Prostate gland (tissue), 2 donors: ENCODE data around the gene NUDT5. TPM values are rescaled to one million over a fixed set of nuclear protein-coding genes. Genes with fewer than 3 reads are reported as not detected.

Experiments
- DNase-seq: peaks from one replicate; pipeline ENCODE4 v3.0.0-alpha.2; 2019; ENCODE audit warnings: low spot score
- H3K27ac ChIP-seq, 2 donors: fragments of 200-600 bp; sonication (generic); 2 replicates each; pipeline ENCODE4 v1.5.1; 2017 to 2019
- H3K27me3 ChIP-seq: fragments of 200-600 bp; sonication (generic); replicated peaks from 2 replicates; pipeline ENCODE4 v1.5.1; 2019; ENCODE audit not compliant: insufficient read depth
- H3K36me3 ChIP-seq, 2 donors: fragments of 200-600 bp; sonication (generic); 1 replicate in 1 of 2; 2 replicates in 1 of 2; pipeline versions ENCODE4 v1.5.1 to v1.8.1; 2017 to 2019
- H3K4me1 ChIP-seq: fragments of 200-600 bp; sonication (generic); replicated peaks from 2 replicates; pipeline ENCODE4 v1.5.1; 2019
- H3K4me3 ChIP-seq, 2 donors: fragments of 200-600 bp; sonication (generic); 2 replicates each; pipeline ENCODE4 v1.5.1; 2017 to 2019
- H3K9me3 ChIP-seq: fragments of 200-600 bp; sonication (generic); 2 replicates; pipeline ENCODE4 v1.5.1; 2017
- CTCF ChIP-seq, 4 experiments: fragments of 200-600 bp in 2 of 4; fragments of 450-650 bp in 2 of 4; sonication (generic) in 2 of 4; IDR thresholded peaks; 1 replicate in 3 of 4; 2 replicates in 1 of 4; pipeline ENCODE4 v1.5.1; 2016 to 2019; ENCODE audit warnings: antibody characterized with exemption in 4 of 4, mild to moderate bottlenecking in 2 of 4, moderate library complexity in 2 of 4
- POLR2A ChIP-seq: fragments of 450-650 bp; IDR thresholded peaks from one replicate; pipeline ENCODE4 v1.6.1; 2016; ENCODE audit warnings: antibody characterized with exemption, mild to moderate bottlenecking
- POLR2AphosphoS5 ChIP-seq: sonication (generic); formaldehyde crosslinking; IDR thresholded peaks from one replicate; pipeline ENCODE4 v1.6.1; 2017; ENCODE audit warnings: antibody characterized with exemption
- WGBS: methylation state at CpG from one replicate; pipeline ENCODE4 v1.1.5; 2018; 5-methylcytosine and 5-hydroxymethylcytosine counted together
- intact Hi-C: fragments of 100-400 bp; cut with DNase I; formaldehyde crosslinking; loops from one replicate; pipeline ENCODE4 v1.14.2; 2022
- total RNA-seq, 2 donors: library from RNA; depleted of rRNA; stranded (reverse); fragments of >200 nt; gene quantifications; one replicate each; pipeline ENCODE4 v1.1.0, GENCODE V29; 2016

NUDT5 gene
- total RNA-seq, 2 donors from 2014 or later, result 32.6 to 35.8 TPM

DNA sequence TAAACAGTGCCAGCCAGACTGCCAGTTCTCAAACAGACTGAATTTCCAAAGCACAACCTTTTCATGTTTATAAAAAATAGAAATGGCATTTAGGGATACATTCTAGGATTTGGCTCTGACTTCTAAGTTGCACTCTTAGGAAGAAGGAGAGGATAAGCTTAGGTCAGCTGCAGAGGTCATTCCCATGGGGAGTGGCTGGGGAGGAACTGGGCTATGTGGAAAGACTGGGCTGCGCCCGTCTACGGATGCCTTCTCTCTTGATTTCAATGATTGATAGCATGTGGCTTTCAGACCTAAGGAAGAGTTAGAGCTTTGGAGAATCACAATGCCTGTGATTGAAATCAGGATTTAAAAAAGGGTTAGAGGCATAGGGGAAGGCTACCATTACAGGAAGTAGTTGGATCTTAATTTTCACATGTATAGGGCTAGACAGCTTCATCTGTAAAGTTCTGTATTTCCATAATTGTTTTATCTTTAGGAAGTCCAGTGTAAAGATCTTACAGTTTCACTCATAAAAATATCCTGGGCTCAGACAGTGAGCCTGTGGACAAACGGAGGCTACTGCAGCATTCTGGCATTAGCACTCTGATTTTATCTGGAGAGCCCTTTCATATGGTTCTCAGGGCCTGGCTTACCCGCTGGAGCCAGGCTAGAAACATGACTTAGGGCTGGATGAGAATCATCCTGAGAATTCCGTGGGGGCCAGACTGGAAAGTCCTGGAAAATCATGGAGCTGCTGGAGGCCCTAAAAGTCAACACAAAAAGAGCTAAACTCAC, 29.5 kb downstream of the NUDT5 start:
- TF ChIP-seq CTCF (IDR thresholded peaks at IDR 0.05), result no peak
- TF ChIP-seq POLR2A, result no peak
- no peak for TF ChIP-seq POLR2AphosphoS5
- WGBS, result 69% methylated on average over 6 of the region's 6 CpGs
- H3K4me1 ChIP-seq, result no peaks in the 10 kb centered on the region
- H3K9me3 ChIP-seq, result no peaks in the 10 kb centered on the region
- peaks cover 0 to 5% of the 10 kb centered on the region in 2 donors for H3K36me3 ChIP-seq
- no peak for DNase-seq
- H3K27ac ChIP-seq, result no peak overlapping the region
- H3K4me3 ChIP-seq, result no peak overlapping the region
- no peaks in the 10 kb centered on the region for H3K27me3 ChIP-seq
- intact Hi-C loops, result no loop called here

DNA sequence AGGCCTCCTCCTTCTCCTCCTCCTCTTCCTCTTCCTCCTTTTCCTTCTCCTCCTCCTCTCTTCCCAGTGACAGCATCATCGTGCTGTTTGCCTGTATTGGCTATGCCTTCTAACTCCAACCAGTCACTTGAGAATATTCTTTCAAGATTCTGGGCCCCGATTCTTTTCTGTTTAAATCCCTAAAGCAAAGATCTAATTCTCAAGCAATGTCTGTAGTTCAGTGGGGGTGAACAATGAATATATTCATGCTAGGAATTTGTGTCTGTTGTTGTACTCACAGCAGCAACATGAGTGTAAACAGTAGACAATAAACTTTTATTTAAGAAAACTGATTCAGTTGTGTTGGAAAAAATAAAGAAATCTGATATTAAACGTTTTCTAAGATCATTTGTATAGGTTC, 30.7 kb downstream of the NUDT5 start:
- no peaks in the 10 kb centered on the region for H3K9me3 ChIP-seq
- no peak overlapping the region for H3K27ac ChIP-seq
- H3K4me3 ChIP-seq, result no peak overlapping the region
- peaks cover 0 to under 1% of the 10 kb centered on the region in 2 donors for H3K36me3 ChIP-seq
- intact Hi-C loops, result no loop called here
- DNase-seq, result no peak
- TF ChIP-seq CTCF (IDR thresholded peaks at IDR 0.05) (no peak), POLR2AphosphoS5 (no peak), POLR2A (no peak)
- WGBS, result 80% methylated on average over 3 of the region's 3 CpGs
- H3K4me1 ChIP-seq, result no peaks in the 10 kb centered on the region
- H3K27me3 ChIP-seq, result no peaks in the 10 kb centered on the region

DNA sequence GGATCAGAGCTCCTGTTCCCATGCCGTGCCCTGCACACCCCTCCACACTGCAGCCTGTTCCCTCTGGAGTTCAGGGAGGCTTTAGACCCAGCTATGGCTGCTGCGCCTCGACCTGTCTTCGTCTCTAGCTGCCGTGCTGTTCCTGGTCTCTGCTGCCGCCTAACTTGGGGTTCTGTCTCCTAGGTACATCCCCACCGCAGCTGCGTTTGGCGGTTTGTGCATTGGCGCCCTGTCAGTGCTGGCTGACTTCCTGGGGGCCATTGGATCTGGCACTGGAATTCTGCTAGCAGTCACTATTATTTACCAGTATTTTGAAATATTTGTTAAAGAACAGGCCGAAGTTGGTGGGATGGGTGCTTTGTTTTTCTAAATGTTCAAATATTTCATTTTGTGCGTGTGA, 31.6 kb downstream of the NUDT5 start:
- DNase-seq, result no peak
- TF ChIP-seq POLR2A (no peak), POLR2AphosphoS5 (no peak), CTCF (IDR thresholded peaks at IDR 0.05) (no peak)
- no peak overlapping the region for H3K4me3 ChIP-seq
- WGBS, result 91% methylated on average over 12 of the region's 12 CpGs
- no peaks in the 10 kb centered on the region for H3K36me3 ChIP-seq
- intact Hi-C loops, result no loop called here
- H3K27ac ChIP-seq, result no peak overlapping the region
- H3K27me3 ChIP-seq, result no peaks in the 10 kb centered on the region
- no peaks in the 10 kb centered on the region for H3K9me3 ChIP-seq
- no peaks in the 10 kb centered on the region for H3K4me1 ChIP-seq

- H3K4me1 ChIP-seq, result no peaks in the 10 kb centered on the region
- intact Hi-C loops, result no loop called here
- no peaks in the 10 kb centered on the region for H3K9me3 ChIP-seq
- H3K36me3 ChIP-seq, result no peaks in the 10 kb centered on the region
- no peak overlapping the region for H3K27ac ChIP-seq
- WGBS, result 97% methylated on average over 6 of the region's 6 CpGs
- H3K27me3 ChIP-seq, result no peaks in the 10 kb centered on the region
- TF ChIP-seq POLR2AphosphoS5 (no peak), POLR2A (no peak), CTCF (IDR thresholded peaks at IDR 0.05) (no peak)
- no peak for DNase-seq
- no peak overlapping the region for H3K4me3 ChIP-seq
Measured at GRCh38 chr10:12162927-12163326, 32.8 kb downstream of the NUDT5 start.

DNA sequence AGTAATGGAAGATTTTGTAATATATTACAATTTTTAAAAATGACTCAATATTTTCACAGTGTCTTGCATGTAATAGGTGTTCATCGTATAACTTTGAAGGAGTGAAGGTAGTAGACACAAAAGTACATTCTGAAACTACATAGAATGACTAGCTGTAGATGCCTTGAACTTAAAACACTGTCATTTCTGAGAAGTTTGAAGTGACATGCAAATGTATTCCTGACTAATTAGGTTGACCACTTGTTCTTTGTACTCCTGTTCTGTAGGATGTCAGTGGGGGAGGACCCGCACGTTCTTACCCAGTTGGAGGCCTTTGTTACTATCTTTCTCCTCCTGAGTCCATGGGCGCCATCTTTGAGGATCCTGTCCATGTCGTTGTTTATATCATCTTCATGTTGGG, 35.0 kb downstream of the NUDT5 start:
- intact Hi-C loops, result no loop called here
- no peak overlapping the region for H3K27ac ChIP-seq
- no peak overlapping the region for H3K4me3 ChIP-seq
- H3K4me1 ChIP-seq, result no peaks in the 10 kb centered on the region
- no peak for DNase-seq
- TF ChIP-seq CTCF (IDR thresholded peaks at IDR 0.05), result no peak
- no peak for TF ChIP-seq POLR2AphosphoS5
- TF ChIP-seq POLR2A, result no peak
- WGBS, result 94% methylated on average over 5 of the region's 5 CpGs
- H3K27me3 ChIP-seq, result no peaks in the 10 kb centered on the region
- peaks cover 0 to 3% of the 10 kb centered on the region in 2 donors for H3K36me3 ChIP-seq
- no peaks in the 10 kb centered on the region for H3K9me3 ChIP-seq
